HG03045 (cell line): ENCODE data around the gene C2orf72.
A peak's percentile ranks its signal among the peaks of the same experiment; 100 is the strongest.

ENCODE experiments used
- ATAC-seq: cut with Tn5 transposase; IDR thresholded peaks from one replicate; pipeline ENCODE4 v1.9.1; 2021; ENCODE audit warnings: mild to moderate bottlenecking, moderate library complexity; ENCODE audit not compliant: unreplicated experiment

Gene C2orf72

GRCh38 chr2:231041061-231041689 lies 3.9 kb downstream of the C2orf72 start:
- no peak for ATAC-seq

GRCh38 chr2:231043796-231044195 lies 6.5 kb downstream of the C2orf72 start:
- ATAC-seq = no peak

DNA sequence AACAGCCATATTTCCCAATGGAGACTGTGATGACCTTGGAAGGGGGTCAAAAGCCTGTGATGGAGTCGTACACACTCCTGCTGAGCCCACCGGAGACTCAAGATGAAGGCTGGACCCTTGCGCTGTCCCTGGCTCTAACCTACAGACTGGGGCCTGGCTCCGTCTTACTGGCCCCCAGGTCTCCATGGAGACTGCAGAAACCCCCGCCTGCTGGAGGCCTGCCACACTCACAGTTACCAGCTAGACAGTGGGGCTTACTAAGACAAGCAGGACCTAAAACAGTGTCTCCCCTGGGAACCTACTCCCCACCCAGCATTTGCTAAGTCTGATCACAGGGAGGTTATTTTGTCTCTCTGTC lies 9.6 kb downstream of the C2orf72 start:
- ATAC-seq = no peak

- no peak for ATAC-seq
These were observed 10.1 kb downstream of the C2orf72 start for GRCh38 chr2:231047274-231047922.

- ATAC-seq = no peak
These were observed 10.9 kb downstream of the C2orf72 start for GRCh38 chr2:231047923-231048915.

DNA sequence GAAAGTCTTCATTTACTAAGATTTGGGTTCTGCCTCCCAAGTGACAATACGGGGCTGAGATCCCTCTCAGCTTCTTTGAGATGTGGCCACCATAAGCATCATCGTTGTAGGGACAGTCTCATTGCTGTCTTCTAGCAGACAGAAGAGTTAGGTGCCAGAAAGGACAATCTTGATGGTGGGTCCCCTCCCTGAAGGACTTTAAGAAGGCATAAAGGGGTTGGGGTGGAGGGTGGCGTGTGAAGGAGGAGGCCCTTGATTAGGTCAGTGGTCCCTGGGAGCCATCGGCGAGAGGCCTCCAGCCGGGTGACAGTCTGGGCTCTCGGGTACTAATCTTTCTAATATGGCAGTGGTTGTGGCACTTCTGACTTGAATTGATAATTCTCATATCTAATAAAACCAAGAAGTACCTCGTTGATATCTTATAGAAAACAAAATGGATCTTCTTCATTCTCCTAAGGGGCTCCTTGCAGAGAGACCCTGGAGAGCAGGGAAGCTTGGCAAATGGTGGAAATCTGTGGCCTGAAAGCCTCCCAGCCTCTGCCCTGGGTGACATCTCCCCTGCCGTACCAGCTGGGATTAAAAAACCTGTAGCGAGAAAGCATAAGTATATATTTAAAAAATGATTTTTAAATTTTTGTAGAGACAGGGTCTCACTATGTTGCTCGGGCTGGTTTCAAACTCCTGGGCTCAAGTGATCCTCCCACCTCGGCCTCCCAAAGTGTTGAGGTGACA lies 12.1 kb downstream of the C2orf72 start:
- no peak for ATAC-seq

DNA sequence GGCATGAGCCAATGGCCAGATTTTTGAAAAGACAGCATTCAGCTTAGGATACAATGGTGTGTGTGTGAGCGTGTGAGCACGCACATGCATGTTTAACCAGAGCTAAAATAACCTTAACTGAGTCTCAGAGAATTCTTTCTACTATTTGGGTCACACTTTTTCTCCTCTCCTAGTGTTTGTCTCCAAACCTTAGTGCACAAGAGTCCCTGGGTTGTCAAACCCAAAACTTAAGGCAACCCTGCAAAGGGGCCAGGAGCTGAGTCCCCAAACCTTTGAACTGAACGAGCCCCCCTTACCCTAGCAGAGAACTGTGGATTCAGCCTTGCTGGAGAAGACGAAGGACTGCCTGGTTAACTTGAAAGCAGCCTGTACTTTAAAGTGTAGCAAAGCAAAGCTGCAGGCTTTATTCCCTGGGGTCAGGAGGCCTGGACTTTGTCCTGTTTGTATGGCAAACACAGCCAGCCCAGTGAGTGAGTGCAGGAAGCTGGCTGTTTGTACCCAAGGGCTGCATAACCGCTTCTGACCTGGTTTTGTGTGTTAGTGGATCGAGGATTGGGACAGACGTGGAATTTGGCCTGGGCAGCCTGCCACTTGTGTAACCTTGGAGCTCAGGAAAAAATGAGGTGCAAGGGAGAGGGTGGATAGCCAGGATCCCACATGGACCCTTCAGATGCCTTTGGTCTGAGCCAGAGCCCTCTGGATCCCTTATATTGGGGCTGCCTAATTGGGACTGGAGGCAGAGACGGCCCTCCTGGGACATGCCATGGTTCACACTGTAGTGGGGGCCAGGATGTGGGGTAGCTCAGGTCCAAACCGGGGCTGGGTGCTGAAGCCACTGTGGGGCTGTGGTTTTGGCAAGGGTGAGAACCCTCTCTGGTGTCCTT lies 12.9 kb downstream of the C2orf72 start:
- ATAC-seq = no peak

GRCh38 chr2:231051116-231051515 lies 13.8 kb downstream of the C2orf72 start:
- no peak for ATAC-seq

DNA sequence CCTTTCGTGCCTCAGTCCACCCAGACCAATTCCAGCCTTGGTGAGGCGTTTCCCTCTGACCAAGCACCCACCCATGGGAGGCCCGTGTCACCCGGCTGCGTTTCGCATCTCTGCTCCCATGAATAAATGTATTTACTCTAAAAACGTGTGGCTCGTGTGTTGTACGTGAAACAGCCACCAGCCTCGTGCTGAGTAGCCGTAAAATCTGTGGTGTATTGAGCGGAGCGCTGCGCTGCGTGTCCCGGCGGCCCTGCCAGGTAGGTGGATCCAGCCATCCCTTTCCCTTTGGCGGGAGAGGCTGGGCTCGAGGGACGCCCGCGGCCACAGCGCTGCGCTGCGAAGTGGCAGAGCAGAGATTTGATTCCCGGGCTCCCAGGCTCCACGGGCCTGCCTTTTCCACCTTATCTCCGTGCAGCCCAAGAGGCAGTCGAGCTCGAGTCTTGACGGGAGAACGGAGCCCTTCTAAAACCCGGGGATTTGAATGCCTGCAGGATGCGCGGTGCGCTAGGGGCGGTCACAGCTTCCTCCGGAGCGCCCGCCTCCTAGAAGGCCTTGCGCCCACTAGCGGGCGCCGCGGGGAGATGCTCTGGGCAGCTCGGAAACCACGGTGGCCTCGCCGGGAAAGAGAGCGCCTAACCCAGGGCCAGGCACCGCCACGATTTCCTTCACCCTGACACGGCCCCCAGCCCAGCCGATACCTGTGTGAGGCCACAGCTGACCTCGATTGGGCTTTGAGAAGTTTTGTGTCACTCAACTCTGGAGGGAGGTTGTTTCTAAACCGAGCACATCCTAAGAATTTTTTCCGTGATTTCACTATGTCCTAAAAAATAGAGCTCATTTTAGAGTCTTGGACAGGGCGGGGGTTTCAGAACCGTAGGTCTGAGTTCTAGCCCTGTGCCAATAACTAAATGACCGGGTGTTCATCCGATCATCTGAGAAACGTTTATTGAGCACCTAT lies 15.4 kb downstream of the C2orf72 start:
- peak; percentile 56 for ATAC-seq

DNA sequence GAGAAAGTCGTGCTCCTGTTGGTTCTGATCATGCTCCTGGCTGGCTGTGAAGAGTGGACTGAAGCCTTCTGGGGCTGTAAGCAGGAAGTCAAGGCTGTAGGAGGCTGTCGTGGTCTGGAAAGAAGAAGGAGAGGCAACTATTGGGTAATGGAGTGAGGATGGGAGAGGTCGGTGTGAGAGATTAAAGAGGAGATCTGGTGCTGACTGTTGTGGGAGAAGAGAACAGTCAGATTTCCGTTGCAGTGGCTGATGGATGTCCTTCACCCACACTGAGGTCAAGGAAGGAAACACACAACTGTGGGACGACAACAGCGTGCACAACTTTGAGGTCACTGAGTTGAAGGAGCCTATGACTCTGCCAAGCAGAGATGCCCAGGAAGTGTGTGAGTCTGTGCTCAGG lies 16.5 kb downstream of the C2orf72 start:
- ATAC-seq = no peak

- peak; percentile 73 for ATAC-seq
These were observed 19.4 kb downstream of the C2orf72 start, which contains the start of gene PSMD1 for GRCh38 chr2:231056453-231057416. Gene PSMD1 (plus strand): TSS chr2:231056867. CDS start chr2:231057026, 159 bp downstream.

GRCh38 chr2:231057590-231057989 lies 20.3 kb downstream of the C2orf72 start:
- ATAC-seq = no peak

DNA sequence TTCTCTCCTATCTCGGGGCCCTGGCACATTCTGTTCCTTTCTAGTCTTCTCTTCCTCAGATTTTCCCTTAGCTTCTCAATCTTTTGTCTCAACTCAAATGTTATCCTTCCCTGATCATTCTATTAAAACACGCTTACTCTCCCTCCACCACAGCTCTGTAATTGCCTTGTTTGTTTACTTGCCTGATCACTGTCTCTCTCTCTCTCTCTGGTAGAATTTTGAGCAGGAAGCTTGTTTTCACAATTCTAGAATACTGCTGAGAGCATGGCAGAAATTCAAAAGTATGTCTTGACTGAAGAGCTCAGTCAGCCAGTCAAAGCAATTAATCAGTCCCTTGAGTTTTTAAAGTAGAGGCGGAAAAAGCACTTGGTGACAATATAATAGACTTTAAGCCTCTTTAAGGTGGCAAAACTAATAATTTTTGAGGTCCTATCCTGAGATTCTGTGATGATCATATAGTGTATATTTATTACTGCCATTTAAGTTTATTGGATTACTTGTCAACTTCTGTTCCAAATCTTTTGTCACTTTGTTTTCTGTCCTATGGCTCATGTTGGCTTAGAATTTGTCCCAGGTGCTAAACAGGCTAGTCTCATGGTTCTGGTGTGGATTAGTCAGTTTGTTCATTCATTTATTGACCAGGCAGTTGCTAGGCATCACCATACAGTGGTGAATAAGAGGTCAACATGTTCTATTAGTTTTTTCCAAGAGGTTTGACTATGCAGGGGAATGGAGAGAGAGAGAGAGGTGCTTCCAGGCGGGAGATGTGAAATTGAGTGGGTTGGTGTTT lies 21.6 kb downstream of the C2orf72 start:
- ATAC-seq = no peak

DNA sequence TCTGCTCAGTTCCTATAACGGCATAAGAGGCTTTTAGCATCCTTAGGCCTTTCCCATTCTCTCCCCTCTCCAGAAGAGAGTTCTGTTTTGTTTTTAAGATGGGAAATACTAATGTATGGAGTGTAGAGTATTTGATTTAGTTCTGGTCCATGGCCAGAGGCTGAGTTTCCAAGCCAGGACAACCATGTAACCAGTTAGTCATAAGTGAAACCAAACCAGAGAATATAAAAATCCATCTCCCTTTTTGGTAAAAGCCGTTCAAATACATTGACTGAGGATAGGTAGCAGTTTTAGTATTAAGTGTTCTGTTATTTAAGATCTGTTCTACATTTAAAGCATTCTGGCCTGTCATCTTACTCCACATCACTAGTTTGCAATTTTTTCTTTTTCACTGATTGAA lies 22.4 kb downstream of the C2orf72 start:
- ATAC-seq = no peak

DNA sequence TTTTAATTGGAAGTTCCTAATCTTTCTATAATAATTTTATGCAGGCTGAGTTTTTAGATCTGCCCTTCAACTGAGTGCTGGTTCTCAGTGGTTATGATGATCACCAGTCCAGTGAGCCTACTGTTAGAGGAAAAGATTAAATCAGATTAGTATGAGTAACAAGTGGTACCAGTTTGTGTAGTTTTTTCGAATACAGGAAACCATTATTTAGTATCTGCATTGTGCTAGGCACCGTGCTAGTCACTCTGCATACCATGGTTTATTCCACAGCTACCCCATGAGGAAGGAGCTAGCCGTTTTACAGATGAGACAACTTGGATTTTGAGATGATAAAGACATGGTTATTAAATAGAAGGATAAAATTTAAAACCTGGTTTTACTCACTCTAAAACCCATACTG lies 25.5 kb downstream of the C2orf72 start:
- no peak for ATAC-seq

GRCh38 chr2:231063347-231063746 lies 26.0 kb downstream of the C2orf72 start:
- no peak for ATAC-seq

- ATAC-seq = no peak
These were observed 28.6 kb downstream of the C2orf72 start for GRCh38 chr2:231065966-231066365.
